NOMO-1 treated with dmso at 0.1 percent for 144 hours (cell line): Measurements from ENCODE around the gene MAOA.
"Not testable (repeated sequence)": the region's sequence is repeated elsewhere in the genome, so short reads cannot be mapped to it uniquely, and the experiment has no call there.

ENCODE experiments used
- DNase-seq: peaks from one replicate; lab custom pipeline; 2025; ENCODE audit not compliant: unreplicated experiment; lab: John Stamatoyannopoulos, UW

MAOA gene

GRCh38 chrX:43661521-43662240, 5.6 kb downstream of the MAOA start:
- no peak for DNase-seq

GRCh38 chrX:43663173-43663572, 7.1 kb downstream of the MAOA start:
- DNase-seq = no peak

GRCh38 chrX:43664258-43664657, 8.2 kb downstream of the MAOA start:
- DNase-seq = no peak

- no peak for DNase-seq
These were observed 8.6 kb downstream of the MAOA start for GRCh38 chrX:43664708-43665107.

- no peak for DNase-seq
These were observed 10.3 kb downstream of the MAOA start for GRCh38 chrX:43666311-43666912.

GRCh38 chrX:43675965-43676628, 20.0 kb downstream of the MAOA start:
- DNase-seq = not testable (repeated sequence)

- no peak for DNase-seq
These were observed 21.0 kb downstream of the MAOA start for GRCh38 chrX:43676971-43677572.

- no peak for DNase-seq
These were observed 21.9 kb downstream of the MAOA start for GRCh38 chrX:43677993-43678392.

- no peak for DNase-seq
These were observed 23.0 kb downstream of the MAOA start for GRCh38 chrX:43679058-43679457.

GRCh38 chrX:43679778-43680177, 23.7 kb downstream of the MAOA start:
- no peak for DNase-seq

- DNase-seq = no peak
These were observed 26.6 kb downstream of the MAOA start for GRCh38 chrX:43682726-43683125.

- no peak for DNase-seq
These were observed 29.1 kb downstream of the MAOA start for GRCh38 chrX:43685221-43685620.

- no peak for DNase-seq
These were observed 32.5 kb downstream of the MAOA start for GRCh38 chrX:43688586-43688985.

- no peak for DNase-seq
These were observed 37.7 kb downstream of the MAOA start for GRCh38 chrX:43693602-43694406.

GRCh38 chrX:43699475-43699874, 43.4 kb downstream of the MAOA start:
- DNase-seq = no peak

- DNase-seq = no peak
These were observed 46.0 kb downstream of the MAOA start for GRCh38 chrX:43702079-43702524.

- no peak for DNase-seq
These were observed 46.6 kb downstream of the MAOA start for GRCh38 chrX:43702660-43703059.

- DNase-seq = no peak
These were observed 47.2 kb downstream of the MAOA start for GRCh38 chrX:43703211-43703791.

- no peak for DNase-seq
These were observed 50.8 kb downstream of the MAOA start for GRCh38 chrX:43706786-43707370.

- no peak for DNase-seq
These were observed 51.9 kb downstream of the MAOA start for GRCh38 chrX:43707812-43708548.
